HEK293 (cell line): ENCODE measurements around the gene DEK.
A peak's percentile ranks its signal among the peaks of the same experiment; 100 is the strongest.
"Not testable (repeated sequence)": the region's sequence is repeated elsewhere in the genome, so short reads cannot be mapped to it uniquely, and the experiment has no call there.

Experiments used
- CTCF ChIA-PET: fragments of 350-600 bp; formaldehyde crosslinking; extraction: SDS; loops from one replicate; lab custom pipeline; 2021; ENCODE audit warnings: antibody characterized with exemption; lab: Yijun Ruan, JAX
- POLR2A ChIA-PET: fragments of 300-600 bp; formaldehyde crosslinking; extraction: SDS; loops from one replicate; lab custom pipeline; 2020; ENCODE audit warnings: antibody characterized with exemption, inconsistent platforms; lab: Yijun Ruan, JAX
- H3K27ac ChIP-seq: fragments of 200-500 bp; sonication (Bioruptor generic); 2 replicates; pipeline ENCODE4 v1.5.1; 2014; ENCODE audit warnings: low read depth, low read length, control low read depth, inconsistent platforms; ENCODE audit errors: extremely low read depth
- H3K36me3 ChIP-seq, 2 experiments: fragments of 200-500 bp in 1 of 2; sonication (Bioruptor generic) in 1 of 2; 1 replicate in 1 of 2; 2 replicates in 1 of 2; pipeline ENCODE4 v1.5.1; 2014 to 2017; ENCODE audit warnings: inconsistent platforms in 2 of 2, low read length in 2 of 2; ENCODE audit not compliant: control insufficient read depth in 2 of 2, insufficient read depth in 1 of 2
- H3K4me1 ChIP-seq: fragments of 200-500 bp; sonication (Bioruptor generic); 2 replicates; pipeline ENCODE4 v1.5.1; 2014; ENCODE audit warnings: mild to moderate bottlenecking, low read length, inconsistent platforms; ENCODE audit not compliant: control insufficient read depth, insufficient read depth
- H3K4me3 ChIP-seq: 2 replicates; pipeline ENCODE4 v1.5.1; 2011; ENCODE audit warnings: low read depth, mild to moderate bottlenecking, control low read depth, low read length, moderate library complexity
- H3K9me3 ChIP-seq: fragments of 200-500 bp; sonication (Bioruptor generic); 2 replicates; pipeline ENCODE4 v1.5.1; 2014; ENCODE audit warnings: low read depth, low read length, inconsistent platforms; ENCODE audit not compliant: control insufficient read depth, insufficient read depth
- AEBP2 ChIP-seq: fragments of 450-650 bp; formaldehyde crosslinking; IDR thresholded peaks from 2 replicates; pipeline ENCODE4 v1.5.1; 2016; ENCODE audit warnings: missing biosample characterization, missing genetic modification characterization, borderline replicate concordance
- ATF2 ChIP-seq: fragments of 450-650 bp; formaldehyde crosslinking; IDR thresholded peaks from 2 replicates; pipeline ENCODE4 v1.5.1; 2016; ENCODE audit warnings: missing biosample characterization, missing genetic modification characterization, low read depth
- FEZF1 ChIP-seq: fragments of 450-650 bp; formaldehyde crosslinking; IDR thresholded peaks from 2 replicates; pipeline ENCODE4 v1.5.1; 2016; ENCODE audit warnings: missing biosample characterization, missing genetic modification characterization
- KLF1 ChIP-seq: fragments of 450-650 bp; formaldehyde crosslinking; IDR thresholded peaks from 2 replicates; pipeline ENCODE4 v1.5.1; 2016; ENCODE audit warnings: missing biosample characterization, missing genetic modification characterization
- KLF16 ChIP-seq: fragments of 450-650 bp; formaldehyde crosslinking; IDR thresholded peaks from 2 replicates; pipeline ENCODE4 v1.5.1; 2017; ENCODE audit warnings: missing biosample characterization, missing genetic modification characterization
- PATZ1 ChIP-seq: fragments of 450-650 bp; formaldehyde crosslinking; IDR thresholded peaks from 2 replicates; pipeline ENCODE4 v1.5.1; 2016; ENCODE audit warnings: missing biosample characterization, missing genetic modification characterization
- ZBTB20 ChIP-seq: fragments of 450-650 bp; formaldehyde crosslinking; IDR thresholded peaks from 2 replicates; pipeline ENCODE4 v1.5.1; 2016; ENCODE audit warnings: missing biosample characterization, missing genetic modification characterization
- ZFP3 ChIP-seq: fragments of 450-650 bp; formaldehyde crosslinking; IDR thresholded peaks from 2 replicates; pipeline ENCODE4 v1.5.1; 2016; ENCODE audit warnings: low read depth, missing biosample characterization, missing genetic modification characterization
- ZIC2 ChIP-seq: fragments of 450-650 bp; formaldehyde crosslinking; IDR thresholded peaks from 2 replicates; pipeline ENCODE4 v1.5.1; 2016; ENCODE audit warnings: missing biosample characterization, missing genetic modification characterization
- ZNF10 ChIP-seq: fragments of 450-650 bp; formaldehyde crosslinking; IDR thresholded peaks from 2 replicates; pipeline ENCODE4 v1.5.1; 2017; ENCODE audit warnings: missing biosample characterization, missing genetic modification characterization
- ZNF239 ChIP-seq: fragments of 450-650 bp; formaldehyde crosslinking; IDR thresholded peaks from 2 replicates; pipeline ENCODE4 v1.5.1; 2016; ENCODE audit warnings: missing biosample characterization, missing genetic modification characterization
- ZNF514 ChIP-seq: fragments of 450-650 bp; formaldehyde crosslinking; IDR thresholded peaks from 2 replicates; pipeline ENCODE4 v1.5.1; 2016; ENCODE audit warnings: missing biosample characterization, missing genetic modification characterization
- ZNF544 ChIP-seq: fragments of 450-650 bp; formaldehyde crosslinking; IDR thresholded peaks from 2 replicates; pipeline ENCODE4 v1.5.0; 2017; ENCODE audit warnings: missing biosample characterization, missing genetic modification characterization
- ZNF580 ChIP-seq: fragments of 450-650 bp; formaldehyde crosslinking; IDR thresholded peaks from 2 replicates; pipeline ENCODE4 v1.5.1; 2016; ENCODE audit warnings: missing biosample characterization, missing genetic modification characterization
- ZNF639 ChIP-seq: fragments of 450-650 bp; formaldehyde crosslinking; IDR thresholded peaks from 2 replicates; pipeline ENCODE4 v1.5.1; 2016; ENCODE audit warnings: missing biosample characterization, missing genetic modification characterization
- ZNF76 ChIP-seq: fragments of 450-650 bp; formaldehyde crosslinking; IDR thresholded peaks from 2 replicates; pipeline ENCODE4; 2016; ENCODE audit warnings: low read depth, missing biosample characterization, missing genetic modification characterization, borderline replicate concordance
- TF ChIP-seq, protein P1 (sequence below): fragments of 450-650 bp; IDR thresholded peaks from 2 replicates; pipeline ENCODE4 v1.5.1; 2018; ENCODE audit warnings: missing biosample characterization, missing genetic modification characterization

The DEK gene

DNA sequence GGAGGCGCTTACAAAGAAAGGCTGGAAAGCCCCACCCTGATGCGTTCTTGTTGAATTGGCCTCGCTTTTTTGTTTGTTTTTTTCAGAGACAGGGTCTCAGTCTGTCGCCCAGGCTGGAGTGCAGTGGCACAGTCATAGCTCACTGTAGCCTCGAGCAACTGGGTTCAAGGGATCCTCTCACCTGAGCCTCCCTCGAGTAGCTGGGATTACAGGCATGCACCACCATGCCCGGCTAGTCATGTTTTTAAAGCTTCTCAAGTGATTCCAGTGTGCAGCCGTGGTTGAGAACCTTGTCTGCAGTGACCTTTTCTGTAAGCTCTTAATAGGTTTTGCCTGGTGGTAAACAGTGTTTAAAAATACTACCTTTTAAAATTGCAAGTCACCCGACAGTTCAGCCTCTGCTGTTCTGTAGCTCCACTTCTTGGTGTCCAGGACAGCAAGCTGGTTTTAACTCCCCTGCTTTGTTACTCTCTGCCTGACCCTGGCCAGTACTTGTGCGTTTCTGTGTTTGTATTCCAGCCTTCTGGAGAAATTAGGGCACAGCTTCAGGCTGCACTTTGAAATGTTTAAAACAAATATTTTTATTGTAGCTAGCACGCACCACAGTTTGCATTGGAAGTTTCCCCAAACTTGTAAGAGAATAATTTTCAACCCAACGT lies 54.7 kb downstream of the DEK start:
- POLR2A ChIA-PET: no interaction called here
- H3K36me3 ChIP-seq: peaks cover 0 to 3% of the 10 kb centered on the region in 2 experiments; a peak in 1 of 3 replicates
- no peak for TF ChIP-seq PATZ1 (tag by site-specific recombination)
- no peak for TF ChIP-seq ZIC2 (tag by site-specific recombination)
- TF ChIP-seq AEBP2 (tag by site-specific recombination): no peak
- no peak for TF ChIP-seq ZNF580 (tag by site-specific recombination)
- TF ChIP-seq ZNF639: no peak
- TF ChIP-seq ATF2 (tag by site-specific recombination): no peak
- no peak for TF ChIP-seq ZFP3 (tag by site-specific recombination)
- no peak for TF ChIP-seq KLF16
- no peak for TF ChIP-seq FEZF1 (tag by site-specific recombination)
- TF ChIP-seq KLF1 (tag by site-specific recombination): no peak
- no peak for TF ChIP-seq ZNF544 (tag by site-specific recombination)
- TF ChIP-seq ZNF76: no peak
- no peak for TF ChIP-seq ZBTB20 (tag by site-specific recombination)
- no peak for TF ChIP-seq ZNF514 (tag by site-specific recombination)
- TF ChIP-seq ZNF10: no peak
- TF ChIP-seq, protein P1, sequence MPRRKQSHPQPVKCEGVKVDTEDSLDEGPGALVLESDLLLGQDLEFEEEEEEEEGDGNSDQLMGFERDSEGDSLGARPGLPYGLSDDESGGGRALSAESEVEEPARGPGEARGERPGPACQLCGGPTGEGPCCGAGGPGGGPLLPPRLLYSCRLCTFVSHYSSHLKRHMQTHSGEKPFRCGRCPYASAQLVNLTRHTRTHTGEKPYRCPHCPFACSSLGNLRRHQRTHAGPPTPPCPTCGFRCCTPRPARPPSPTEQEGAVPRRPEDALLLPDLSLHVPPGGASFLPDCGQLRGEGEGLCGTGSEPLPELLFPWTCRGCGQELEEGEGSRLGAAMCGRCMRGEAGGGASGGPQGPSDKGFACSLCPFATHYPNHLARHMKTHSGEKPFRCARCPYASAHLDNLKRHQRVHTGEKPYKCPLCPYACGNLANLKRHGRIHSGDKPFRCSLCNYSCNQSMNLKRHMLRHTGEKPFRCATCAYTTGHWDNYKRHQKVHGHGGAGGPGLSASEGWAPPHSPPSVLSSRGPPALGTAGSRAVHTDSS (tag by site-specific recombination): no peak
- TF ChIP-seq, all 188 proteins: peak for 0
- Histone ChIP-seq H3K9me3 (no peaks in the 10 kb centered on the region), H3K4me3 (no peak overlapping the region), H3K4me1 (no peaks in the 10 kb centered on the region), H3K27ac (no peak overlapping the region)
- CTCF ChIA-PET: interaction anchor here (0.6 kb wide), 1 partner anchor 353 kb away, joined by 3 read pairs; no protein-coding TSS in a partner anchor

GRCh38 chr6:18208778-18209177 lies 55.6 kb downstream of the DEK start:
- H3K4me1 ChIP-seq, H3K9me3 ChIP-seq, H3K27ac ChIP-seq, POLR2A ChIA-PET, H3K36me3 ChIP-seq, H3K4me3 ChIP-seq: not testable (repeated sequence)
- TF ChIP-seq ZNF239 (tag by site-specific recombination): peak; percentile 87
- CTCF ChIA-PET: interaction anchor here (0.7 to 1.0 kb wide), 2 partner anchors 52 to 187 kb away, joined by 3 read pairs; no protein-coding TSS in a partner anchor
